OCI-LY7 (cell line): ENCODE results near the gene KCNJ15.

Source experiments
- CTCF ChIP-seq: fragments of 200-600 bp; sonication (generic); conservative IDR thresholded peaks from 2 replicates; pipeline ENCODE4 v1.5.1; 2014; ENCODE audit warnings: mild to moderate bottlenecking, antibody characterized with exemption, low read length, moderate library complexity, mixed read lengths
- EZH2phosphoT487 ChIP-seq: fragments of 200-600 bp; sonication (generic); IDR thresholded peaks from 2 replicates; pipeline ENCODE4 v1.6.1; 2018; ENCODE audit warnings: low read depth, borderline replicate concordance, mild to moderate bottlenecking, mixed run types, antibody characterized with exemption, low read length, moderate library complexity, mixed read lengths

- TF ChIP-seq CTCF, result no peak
- no peak for TF ChIP-seq EZH2phosphoT487
Observed at GRCh38 chr21:38240129-38240528, 16.7 kb upstream of the KCNJ15 start.
